PC-3 (cell line): Measurements from ENCODE around the gene MUC12. TPM values are rescaled to one million over a fixed set of nuclear protein-coding genes. Genes with fewer than 3 reads are reported as not detected.
"Not testable (repeated sequence)": the region's sequence is repeated elsewhere in the genome, so short reads cannot be mapped to it uniquely, and the experiment has no call there.

Experiments used
- ATAC-seq: fragments of 200-7000 bp; cut with Tn5 transposase; 2 replicates; pipeline ENCODE4 v1.9.1; 2020; ENCODE audit warnings: mild to moderate bottlenecking, moderate library complexity
- BruUV-seq: library from RNA; stranded (reverse); fragments of 400-500 nt; replicated peaks from 2 replicates; lab custom pipeline; 2021; lab: Mats Ljungman, UMichigan
- CTCF ChIA-PET: fragments of 300-600 bp; sonication (Branson Sonifier 250); formaldehyde crosslinking; loops from one replicate; lab custom pipeline; 2022; ENCODE audit warnings: antibody characterized with exemption; lab: Charles Lee
- POLR2A ChIA-PET: fragments of 300-600 bp; sonication (Branson Sonifier 250); formaldehyde crosslinking; loops from one replicate; lab custom pipeline; 2022; ENCODE audit warnings: antibody characterized with exemption; ENCODE audit not compliant: unreplicated experiment; lab: Charles Lee
- DNase-seq: peaks from one replicate; pipeline ENCODE4 v3.0.0-alpha.2; 2015
- H2AFZ ChIP-seq: fragments of 300-600 bp; sonication (generic); 2 replicates; pipeline ENCODE4 v1.6.0; 2016; ENCODE audit warnings: antibody characterized with exemption, low read length
- H3F3A ChIP-seq: fragments of 300-600 bp; sonication (generic); one replicate; pipeline ENCODE4 v1.6.0; 2017; ENCODE audit warnings: antibody characterized with exemption, low read length, control low read depth, mild to moderate bottlenecking; ENCODE audit not compliant: unreplicated experiment
- H3K27ac ChIP-seq: fragments of 300-600 bp; sonication (generic); 2 replicates; pipeline ENCODE4 v1.5.1; 2016; ENCODE audit warnings: mild to moderate bottlenecking, low read length
- H3K27me3 ChIP-seq: fragments of 300-600 bp; sonication (generic); 2 replicates; pipeline ENCODE4 v1.6.1; 2016; ENCODE audit warnings: low read length, mixed read lengths
- H3K36me3 ChIP-seq: fragments of 300-600 bp; sonication (generic); 2 replicates; pipeline ENCODE4 v1.6.1; 2016; ENCODE audit warnings: low read depth, mixed run types, low read length, mixed read lengths
- H3K4me1 ChIP-seq: fragments of 300-600 bp; sonication (generic); 2 replicates; pipeline ENCODE4 v1.5.1; 2016; ENCODE audit warnings: low read length; ENCODE audit not compliant: insufficient read depth
- H3K4me2 ChIP-seq: fragments of 300-600 bp; sonication (generic); 2 replicates; pipeline ENCODE4 v1.6.0; 2016; ENCODE audit warnings: low read length
- H3K4me3 ChIP-seq: fragments of 300-600 bp; sonication (generic); 2 replicates; pipeline ENCODE4 v1.5.1; 2016; ENCODE audit warnings: mild to moderate bottlenecking, low read length, mixed read lengths
- H3K79me2 ChIP-seq: fragments of 300-600 bp; sonication (generic); 2 replicates; pipeline ENCODE4 v1.6.1; 2017; ENCODE audit warnings: low read length, mixed read lengths
- H3K9ac ChIP-seq: fragments of 300-600 bp; sonication (generic); 2 replicates; pipeline ENCODE4 v1.6.0; 2016; ENCODE audit warnings: mild to moderate bottlenecking, low read length
- H3K9me2 ChIP-seq: fragments of 300-600 bp; sonication (generic); replicated peaks from 2 replicates; pipeline ENCODE4 v1.6.1; 2016; ENCODE audit warnings: mixed run types, low read length, mixed read lengths
- H3K9me3 ChIP-seq: fragments of 300-600 bp; sonication (generic); 2 replicates; pipeline ENCODE4 v1.6.1; 2016; ENCODE audit warnings: low read length, mixed read lengths
- H4K20me1 ChIP-seq: fragments of 300-600 bp; sonication (generic); 2 replicates; pipeline ENCODE4 v1.6.1; 2016; ENCODE audit warnings: low read length, mixed read lengths
- CTCF ChIP-seq: fragments of 300-600 bp; sonication (generic); conservative IDR thresholded peaks from 2 replicates; pipeline ENCODE4 v1.5.1; 2017; ENCODE audit warnings: antibody characterized with exemption, low read depth, mild to moderate bottlenecking, low read length
- EZH2 ChIP-seq: fragments of 300-600 bp; sonication (generic); IDR thresholded peaks from one replicate; pipeline ENCODE4 v1.6.1; 2017; ENCODE audit warnings: antibody characterized with exemption, mild to moderate bottlenecking, low read length; ENCODE audit not compliant: unreplicated experiment
- EZH2phosphoT487 ChIP-seq: fragments of 300-600 bp; sonication (generic); IDR thresholded peaks from 2 replicates; pipeline ENCODE4 v1.6.1; 2018; ENCODE audit warnings: mild to moderate bottlenecking, antibody characterized with exemption, low read length, borderline replicate concordance
- intact Hi-C: fragments of 100-400 bp; cut with micrococcal nuclease; formaldehyde crosslinking; loops from 2 replicates; pipeline ENCODE4 v1.9.0; 2023
- total RNA-seq: library from RNA; depleted of rRNA; stranded (reverse); fragments of >200 nt; gene quantifications from 2 replicates; pipeline ENCODE4 v1.2.3, GENCODE V29; 2014

The MUC12 gene
- total RNA-seq, 1 experiment from 2014 or later = 0.18 TPM

GRCh38 chr7:101002333-101002732 is 33.0 kb downstream of the MUC12 start:
- H3K9ac ChIP-seq, H3K4me1 ChIP-seq, H3K36me3 ChIP-seq, H3F3A ChIP-seq, BruUV-seq, H2AFZ ChIP-seq, H3K27me3 ChIP-seq, H3K4me2 ChIP-seq, POLR2A ChIA-PET, ATAC-seq, H3K79me2 ChIP-seq, H3K9me2 ChIP-seq, H3K27ac ChIP-seq, intact Hi-C loops, H3K9me3 ChIP-seq, H4K20me1 ChIP-seq, CTCF ChIA-PET, H3K4me3 ChIP-seq, DNase-seq: not testable (repeated sequence)

GRCh38 chr7:101007361-101007760 is 38.0 kb downstream of the MUC12 start:
- ATAC-seq, BruUV-seq: not testable (repeated sequence)

GRCh38 chr7:101009629-101010028 is 40.3 kb downstream of the MUC12 start:
- no peak overlapping the region for H3K4me2 ChIP-seq
- H3K4me1 ChIP-seq = no peaks in the 10 kb centered on the region
- ChIA-PET CTCF (no interaction called here), POLR2A (no interaction called here)
- no peak overlapping the region for H2AFZ ChIP-seq
- no peak overlapping the region for H3K4me3 ChIP-seq
- no TSS peak for BruUV-seq
- ATAC-seq (no peak), DNase-seq (no peak)
- intact Hi-C loops = no loop called here
- H3K9me3 ChIP-seq = no peaks in the 10 kb centered on the region
- no peaks in the 10 kb centered on the region for H4K20me1 ChIP-seq
- no peak for TF ChIP-seq EZH2
- no peak for TF ChIP-seq CTCF
- TF ChIP-seq EZH2phosphoT487 = no peak
- no peaks in the 10 kb centered on the region for H3K36me3 ChIP-seq
- H3K27me3 ChIP-seq = no peaks in the 10 kb centered on the region
- H3K9ac ChIP-seq = no peak overlapping the region
- H3K9me2 ChIP-seq = no peaks in the 10 kb centered on the region
- no peaks in the 10 kb centered on the region for H3K79me2 ChIP-seq
- no peaks in the 10 kb centered on the region for H3F3A ChIP-seq
- no peak overlapping the region for H3K27ac ChIP-seq

More at GRCh38 chr7:101007361-101007760, 38.0 kb downstream of the MUC12 start:
- H3K4me2 ChIP-seq, H3K27me3 ChIP-seq, H3F3A ChIP-seq, H4K20me1 ChIP-seq, H3K9ac ChIP-seq, H3K4me3 ChIP-seq, CTCF ChIA-PET, H3K9me2 ChIP-seq, POLR2A ChIA-PET, H3K27ac ChIP-seq, H3K79me2 ChIP-seq, H3K36me3 ChIP-seq, H2AFZ ChIP-seq, DNase-seq, H3K9me3 ChIP-seq, intact Hi-C loops, H3K4me1 ChIP-seq: not testable (repeated sequence)

GRCh38 chr7:101012931-101013330 is 43.6 kb downstream of the MUC12 start:
- Histone ChIP-seq H3F3A (no peaks in the 10 kb centered on the region), H2AFZ (no peak overlapping the region), H3K4me2 (no peak overlapping the region), H3K79me2 (no peaks in the 10 kb centered on the region), H4K20me1 (no peaks in the 10 kb centered on the region), H3K9me3 (no peaks in the 10 kb centered on the region), H3K9ac (no peak overlapping the region), H3K27ac (no peak overlapping the region), H3K9me2 (no peaks in the 10 kb centered on the region), H3K4me1 (peaks cover 7% of the 10 kb centered on the region), H3K4me3 (no peak overlapping the region), H3K27me3 (no peaks in the 10 kb centered on the region), H3K36me3 (no peaks in the 10 kb centered on the region)
- DNase-seq (no peak), ATAC-seq (no peak)
- POLR2A ChIA-PET = no interaction called here
- intact Hi-C loops = no loop called here
- CTCF ChIA-PET = no interaction called here
- BruUV-seq = no TSS peak
- TF ChIP-seq EZH2phosphoT487 = no peak
- no peak for TF ChIP-seq EZH2
- TF ChIP-seq CTCF = no peak
